H9 (cell line): ENCODE results near the gene UNC45A. TPM values are rescaled to one million over a fixed set of nuclear protein-coding genes. Genes with fewer than 3 reads are reported as not detected.
A peak's percentile ranks its signal among the peaks of the same experiment; 100 is the strongest.

ENCODE experiments used
- DNase-seq: peaks from one replicate; pipeline ENCODE4 v3.0.0-alpha.2; 2017
- H2AFZ ChIP-seq: one replicate; pipeline ENCODE4 v1.6.1; 2013; ENCODE audit warnings: mild to moderate bottlenecking, low read length, control low read depth, moderate library complexity
- H2AK5ac ChIP-seq: 2 replicates; pipeline ENCODE4 v1.6.1; 2013; ENCODE audit warnings: low read length, control low read depth, mixed read lengths; ENCODE audit not compliant: insufficient read length
- H2BK120ac ChIP-seq: one replicate; pipeline ENCODE4 v1.6.1; 2013; ENCODE audit warnings: low read depth, mild to moderate bottlenecking, low read length, control low read depth, inconsistent platforms; ENCODE audit not compliant: poor library complexity, severe bottlenecking
- H2BK12ac ChIP-seq: 2 replicates; pipeline ENCODE4 v1.6.1; 2013; ENCODE audit warnings: low read length, control low read depth, mixed read lengths, low read depth; ENCODE audit not compliant: insufficient read length
- H2BK15ac ChIP-seq: 2 replicates; pipeline ENCODE4 v1.6.1; 2013; ENCODE audit warnings: low read depth, low read length, control low read depth
- H2BK20ac ChIP-seq: one replicate; pipeline ENCODE4 v1.6.1; 2013; ENCODE audit warnings: low read depth, mild to moderate bottlenecking, low read length, control low read depth, inconsistent platforms; ENCODE audit not compliant: poor library complexity, severe bottlenecking
- H2BK5ac ChIP-seq: 2 replicates; pipeline ENCODE4 v1.6.1; 2013; ENCODE audit warnings: low read length, control low read depth, mixed read lengths; ENCODE audit not compliant: insufficient read length
- H3K14ac ChIP-seq: 2 replicates; pipeline ENCODE4 v1.6.1; 2013; ENCODE audit warnings: low read length, control low read depth; ENCODE audit not compliant: insufficient read depth
- H3K18ac ChIP-seq: 2 replicates; pipeline ENCODE4 v1.6.1; 2013; ENCODE audit warnings: low read depth, mild to moderate bottlenecking, mixed read lengths, low read length, control low read depth; ENCODE audit not compliant: insufficient read length
- H3K23ac ChIP-seq: 2 replicates; pipeline ENCODE4 v1.6.1; 2013; ENCODE audit warnings: low read length, control low read depth, mixed read lengths, low read depth; ENCODE audit not compliant: insufficient read length
- H3K23me2 ChIP-seq: 2 replicates; pipeline ENCODE4 v1.6.1; 2013; ENCODE audit warnings: low read depth, mild to moderate bottlenecking, mixed read lengths, low read length, control low read depth; ENCODE audit not compliant: insufficient read length, poor library complexity, severe bottlenecking
- H3K27ac ChIP-seq: 2 replicates; pipeline ENCODE4 v1.5.1; 2013; ENCODE audit warnings: low read length, control low read depth, mixed read lengths, low read depth; ENCODE audit not compliant: insufficient read length
- H3K27me3 ChIP-seq: 2 replicates; pipeline ENCODE4 v1.6.1; 2013; ENCODE audit warnings: low read length, control low read depth, inconsistent platforms; ENCODE audit not compliant: insufficient read depth
- H3K4ac ChIP-seq: 2 replicates; pipeline ENCODE4 v1.6.1; 2013; ENCODE audit warnings: low read depth, mild to moderate bottlenecking, control low read depth, inconsistent platforms, low read length, moderate library complexity
- H3K4me1 ChIP-seq: 2 replicates; pipeline ENCODE4 v1.6.1; 2013; ENCODE audit warnings: low read length, control low read depth, inconsistent platforms; ENCODE audit not compliant: insufficient read depth
- H3K4me2 ChIP-seq: 2 replicates; pipeline ENCODE4 v1.6.1; 2013; ENCODE audit warnings: low read length, control low read depth, mixed read lengths; ENCODE audit not compliant: insufficient read length, insufficient read depth
- H3K56ac ChIP-seq: 2 replicates; pipeline ENCODE4 v1.6.1; 2013; ENCODE audit warnings: low read depth, mild to moderate bottlenecking, mixed read lengths, low read length, control low read depth; ENCODE audit not compliant: insufficient read length
- H3K79me1 ChIP-seq: 2 replicates; pipeline ENCODE4 v1.6.1; 2013; ENCODE audit warnings: low read depth, mild to moderate bottlenecking, moderate library complexity, low read length, control low read depth, inconsistent platforms; ENCODE audit not compliant: insufficient read depth, poor library complexity, severe bottlenecking
- H3K79me2 ChIP-seq: 2 replicates; pipeline ENCODE4 v1.6.1; 2013; ENCODE audit warnings: low read length, control low read depth, inconsistent platforms; ENCODE audit not compliant: insufficient read depth
- H3K9ac ChIP-seq: 2 replicates; pipeline ENCODE4 v1.6.1; 2013; ENCODE audit warnings: low read length, control low read depth, mixed read lengths; ENCODE audit not compliant: insufficient read length; ENCODE audit errors: extremely low read depth
- H3K9me3 ChIP-seq: one replicate; pipeline ENCODE4 v1.6.1; 2013; ENCODE audit warnings: low read depth, low read length, inconsistent platforms; ENCODE audit not compliant: control insufficient read depth
- H3T11ph ChIP-seq: one replicate; pipeline ENCODE4 v1.6.1; 2013; ENCODE audit warnings: mild to moderate bottlenecking, low read length, control low read depth, inconsistent platforms
- H4K20me1 ChIP-seq: one replicate; pipeline ENCODE4 v1.6.1; 2013; ENCODE audit not compliant: control insufficient read depth, insufficient read length, insufficient read depth
- H4K5ac ChIP-seq: 2 replicates; pipeline ENCODE4 v1.6.1; 2013; ENCODE audit warnings: low read depth, mild to moderate bottlenecking, mixed read lengths, low read length, control low read depth; ENCODE audit not compliant: insufficient read length
- H4K8ac ChIP-seq: replicated peaks from 2 replicates; pipeline ENCODE4 v1.6.1; 2013; ENCODE audit warnings: low read length, control low read depth, mixed read lengths, low read depth; ENCODE audit not compliant: insufficient read length
- H4K91ac ChIP-seq: 2 replicates; pipeline ENCODE4 v1.6.1; 2013; ENCODE audit warnings: low read depth, mild to moderate bottlenecking, moderate library complexity, mixed read lengths, low read length, control low read depth; ENCODE audit not compliant: insufficient read length
- H3K27ac Mint-ChIP-seq, 3 experiments: 2 replicates in 2 of 3; 3 replicates in 1 of 3; pipeline ENCODE4 v1.8.0; 2020 to 2021; ENCODE audit warnings: mixed read lengths in 3 of 3, mild to moderate bottlenecking in 1 of 3, moderate library complexity in 1 of 3
- H3K27me3 Mint-ChIP-seq: 2 replicates; pipeline ENCODE4 v1.8.0; 2021; ENCODE audit warnings: low read depth, mild to moderate bottlenecking, moderate library complexity, mixed read lengths
- H3K36me3 Mint-ChIP-seq, 3 experiments: 2 replicates in 2 of 3; 3 replicates in 1 of 3; pipeline ENCODE4 v1.8.0; 2020 to 2021; ENCODE audit warnings: low read depth in 3 of 3, mixed read lengths in 3 of 3; ENCODE audit not compliant: insufficient read depth in 1 of 3
- H3K4me1 Mint-ChIP-seq, 2 experiments: 2 replicates each; pipeline ENCODE4 v1.8.0; 2020; ENCODE audit warnings: mixed read lengths in 2 of 2
- H3K4me3 Mint-ChIP-seq, 2 experiments: 2 replicates in 1 of 2; 3 replicates in 1 of 2; pipeline ENCODE4 v1.8.0; 2020 to 2021; ENCODE audit warnings: mild to moderate bottlenecking in 2 of 2, mixed read lengths in 2 of 2, moderate library complexity in 1 of 2
- H3K9me3 Mint-ChIP-seq, 2 experiments: 2 replicates in 1 of 2; 3 replicates in 1 of 2; pipeline ENCODE4 v1.8.0; 2020; ENCODE audit warnings: mild to moderate bottlenecking in 2 of 2, mixed read lengths in 2 of 2, moderate library complexity in 1 of 2
- WGBS: extraction: QIAGEN DNeasy Blood & Tissue Kit; methylation state at CpG from one replicate; pipeline ENCODE4 v1.1.7; 2013; ENCODE audit warnings: missing lambda C conversion rate, low lambda C conversion rate, mixed read lengths; ENCODE audit not compliant: insufficient read length; ENCODE audit errors: extremely low coverage; 5-methylcytosine and 5-hydroxymethylcytosine counted together
- total RNA-seq: library from RNA; stranded (reverse); gene quantifications from 2 replicates; pipeline ENCODE4 v1.2.1, GENCODE V29; 2021
- TF ChIP-seq, protein P1 (sequence below): fragments of 200-600 bp; sonication (generic); conservative IDR thresholded peaks from 3 replicates; pipeline ENCODE4 v1.8.0; 2021; ENCODE audit warnings: antibody characterized with exemption, mild to moderate bottlenecking

UNC45A gene
- total RNA-seq, 1 experiment from 2014 or later, result 84.6 TPM

DNA sequence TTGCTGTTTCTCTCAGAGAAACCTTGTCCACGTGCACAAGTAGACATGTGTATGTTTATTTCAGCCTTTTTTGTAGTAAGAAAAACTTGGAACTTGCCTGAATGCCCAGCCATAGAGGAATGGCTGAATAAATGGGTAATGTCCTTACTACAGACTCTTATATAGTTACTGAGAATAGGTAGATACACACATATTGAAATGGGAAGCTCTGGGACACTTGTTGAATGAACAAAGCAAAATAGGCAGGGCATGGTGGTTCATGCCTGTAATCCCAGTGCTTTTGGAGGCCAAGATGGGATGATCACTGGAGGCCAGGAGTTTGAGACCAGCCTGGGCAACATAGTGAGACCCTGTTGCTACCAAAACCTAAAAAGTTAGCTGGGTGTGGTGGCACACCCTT, 1.7 kb downstream of the UNC45A start:
- H2BK20ac ChIP-seq, result no peak overlapping the region
- no peak overlapping the region for H4K8ac ChIP-seq
- no peak overlapping the region for H2BK15ac ChIP-seq
- H2BK5ac ChIP-seq, result no peak overlapping the region
- H3T11ph ChIP-seq, result no peak overlapping the region
- no peak overlapping the region for H3K4ac ChIP-seq
- no peak overlapping the region for H2BK12ac ChIP-seq
- no peak overlapping the region for H3K9ac ChIP-seq
- no peak overlapping the region for H2AFZ ChIP-seq
- DNase-seq, result no peak
- H3K56ac ChIP-seq, result no peak overlapping the region
- H3K9me3 Mint-ChIP-seq, result no peaks in the 10 kb centered on the region; a peak in 2 of 5 replicates
- H3K36me3 Mint-ChIP-seq, result peaks cover 28 to 41% (median 38%) of the 10 kb centered on the region in 3 experiments; a peak in 6 of 7 replicates
- H4K91ac ChIP-seq, result no peak overlapping the region
- H3K27me3 Mint-ChIP-seq, result peaks cover 11% of the 10 kb centered on the region
- H3K79me2 ChIP-seq, result no peaks in the 10 kb centered on the region; the same call in 1 of the 2 replicates
- no peaks in the 10 kb centered on the region for H3K27me3 ChIP-seq
- no peaks in the 10 kb centered on the region for H4K20me1 ChIP-seq
- TF ChIP-seq, protein P1, sequence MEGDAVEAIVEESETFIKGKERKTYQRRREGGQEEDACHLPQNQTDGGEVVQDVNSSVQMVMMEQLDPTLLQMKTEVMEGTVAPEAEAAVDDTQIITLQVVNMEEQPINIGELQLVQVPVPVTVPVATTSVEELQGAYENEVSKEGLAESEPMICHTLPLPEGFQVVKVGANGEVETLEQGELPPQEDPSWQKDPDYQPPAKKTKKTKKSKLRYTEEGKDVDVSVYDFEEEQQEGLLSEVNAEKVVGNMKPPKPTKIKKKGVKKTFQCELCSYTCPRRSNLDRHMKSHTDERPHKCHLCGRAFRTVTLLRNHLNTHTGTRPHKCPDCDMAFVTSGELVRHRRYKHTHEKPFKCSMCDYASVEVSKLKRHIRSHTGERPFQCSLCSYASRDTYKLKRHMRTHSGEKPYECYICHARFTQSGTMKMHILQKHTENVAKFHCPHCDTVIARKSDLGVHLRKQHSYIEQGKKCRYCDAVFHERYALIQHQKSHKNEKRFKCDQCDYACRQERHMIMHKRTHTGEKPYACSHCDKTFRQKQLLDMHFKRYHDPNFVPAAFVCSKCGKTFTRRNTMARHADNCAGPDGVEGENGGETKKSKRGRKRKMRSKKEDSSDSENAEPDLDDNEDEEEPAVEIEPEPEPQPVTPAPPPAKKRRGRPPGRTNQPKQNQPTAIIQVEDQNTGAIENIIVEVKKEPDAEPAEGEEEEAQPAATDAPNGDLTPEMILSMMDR, result no peak
- H3K23me2 ChIP-seq, result peaks cover 14% of the 10 kb centered on the region
- H3K27ac ChIP-seq, result no peak overlapping the region
- no peak overlapping the region for H3K23ac ChIP-seq
- no CpG with 5 or more reads among the region's 1 CpG for WGBS
- H3K18ac ChIP-seq, result no peak overlapping the region
- peak overlapping the region in 1 of 2 experiments; percentile 86; a peak in 1 of 5 replicates for H3K4me3 Mint-ChIP-seq
- H2AK5ac ChIP-seq, result no peak overlapping the region
- no peak overlapping the region for H3K27ac Mint-ChIP-seq
- no peak overlapping the region for H4K5ac ChIP-seq
- no peaks in the 10 kb centered on the region for H3K4me1 ChIP-seq
- no peak overlapping the region for H3K14ac ChIP-seq
- H3K4me2 ChIP-seq, result no peak overlapping the region
- H3K4me1 Mint-ChIP-seq, result peaks cover 16 to 20% of the 10 kb centered on the region in 2 experiments
- H3K79me1 ChIP-seq, result no peaks in the 10 kb centered on the region
- no peaks in the 10 kb centered on the region for H3K9me3 ChIP-seq
- no peak overlapping the region for H2BK120ac ChIP-seq
